CD4-positive, CD25-positive, alpha-beta regulatory T cell (primary cell): ENCODE measurements around the gene RET. TPM values are rescaled to one million over a fixed set of nuclear protein-coding genes. Genes with fewer than 3 reads are reported as not detected.
A peak's percentile ranks its signal among the peaks of the same experiment; 100 is the strongest.

Source experiments
- ATAC-seq, 2 donors: fragments of 150-1000 bp; cut with Tn5 transposase; one replicate each; pipeline ENCODE4 v1.10.0; 2021; ENCODE audit warnings: low read depth in 2 of 2, moderate number of reproducible peaks in 2 of 2, moderate library complexity in 1 of 2
- DNase-seq, 3 donors: peaks; one replicate each; pipeline versions ENCODE4 v3.0.0 to v3.0.0-alpha.2; 2012 to 2022; ENCODE audit warnings: mixed read lengths in 1 of 3
- H3K27ac ChIP-seq: one replicate; pipeline ENCODE4 v1.7.0; 2013; ENCODE audit warnings: mild to moderate bottlenecking, low read length; ENCODE audit not compliant: insufficient read depth, poor library complexity, severe bottlenecking
- H3K27me3 ChIP-seq: one replicate; pipeline ENCODE4 v1.7.0; 2013; ENCODE audit warnings: low read length; ENCODE audit not compliant: control insufficient read depth, insufficient read depth
- H3K36me3 ChIP-seq: one replicate; pipeline ENCODE4 v1.7.0; 2013; ENCODE audit warnings: mild to moderate bottlenecking, low read length, moderate library complexity; ENCODE audit not compliant: control insufficient read depth, insufficient read depth
- H3K4me1 ChIP-seq: 2 replicates; pipeline ENCODE4 v1.7.0; 2013; ENCODE audit warnings: mild to moderate bottlenecking, low read length; ENCODE audit not compliant: insufficient read depth, control insufficient read depth, poor library complexity, severe bottlenecking
- H3K4me3 ChIP-seq: one replicate; pipeline ENCODE4 v1.7.0; 2013; ENCODE audit warnings: low read depth, mild to moderate bottlenecking, low read length, moderate library complexity
- H3K9me3 ChIP-seq, 2 experiments: 1 replicate in 1 of 2; 2 replicates in 1 of 2; pipeline ENCODE4 v1.7.0; 2013; ENCODE audit warnings: low read length in 2 of 2, mild to moderate bottlenecking in 1 of 2, moderate library complexity in 1 of 2; ENCODE audit not compliant: control insufficient read depth in 2 of 2
- H3K27ac Mint-ChIP-seq, 3 donors: one replicate each; pipeline ENCODE4 v1.8.0; 2020 to 2022; ENCODE audit warnings: mild to moderate bottlenecking in 3 of 3, mixed read lengths in 3 of 3, moderate library complexity in 2 of 3
- H3K27me3 Mint-ChIP-seq: one replicate; pipeline ENCODE4 v1.8.0; 2022; ENCODE audit warnings: mild to moderate bottlenecking, mixed read lengths
- H3K36me3 Mint-ChIP-seq: one replicate; pipeline ENCODE4 v1.8.0; 2020; ENCODE audit warnings: mixed read lengths
- H3K4me1 Mint-ChIP-seq, 4 donors: one replicate each; pipeline ENCODE4 v1.8.0; 2020 to 2022; ENCODE audit warnings: mixed read lengths in 4 of 4, mild to moderate bottlenecking in 1 of 4
- H3K4me3 Mint-ChIP-seq, 4 donors: one replicate each; pipeline ENCODE4 v1.8.0; 2020 to 2022; ENCODE audit warnings: mild to moderate bottlenecking in 4 of 4, mixed read lengths in 4 of 4, moderate library complexity in 3 of 4
- H3K9me3 Mint-ChIP-seq, 7 donors: one replicate each; pipeline ENCODE4 v1.8.0; 2020 to 2022; ENCODE audit warnings: mixed read lengths in 7 of 7, mild to moderate bottlenecking in 3 of 7, moderate library complexity in 2 of 7
- polyA plus RNA-seq, 4 donors: library from polyadenylated mRNA; unstranded; fragments of 300-500 nt; fragmentation: Illumina TruSeq; gene quantifications; one replicate each; pipeline ENCODE4 v1.2.3, GENCODE V29; 2021
- total RNA-seq: library from RNA; stranded (reverse); gene quantifications from one replicate; pipeline ENCODE4 v1.2.3, GENCODE V29; 2022

Gene RET
- total and polyA plus RNA-seq, 5 donors from 2014 or later: 0.37 TPM; not detected in 4

DNA sequence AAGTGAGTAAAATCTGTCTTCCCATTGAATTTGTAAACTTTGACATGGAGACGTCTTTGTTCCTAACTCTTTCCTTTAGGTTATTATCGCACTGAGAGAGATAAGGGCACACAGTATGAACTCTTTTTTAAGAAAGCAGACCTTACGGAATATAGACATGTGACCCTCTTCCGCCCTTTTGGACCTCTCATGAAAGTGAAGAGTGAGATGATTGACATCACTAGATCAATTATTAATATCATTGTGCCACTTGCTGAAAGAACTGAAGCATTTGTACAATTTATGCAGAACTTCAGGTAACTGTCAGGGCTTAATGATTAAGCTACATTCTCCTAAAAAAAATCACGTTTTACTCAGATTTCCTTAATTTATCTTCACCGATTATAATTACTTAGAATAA, 81.8 kb downstream of the RET start:
- no peaks in the 10 kb centered on the region for H3K27me3 Mint-ChIP-seq
- ATAC-seq (no peak), DNase-seq (no peak)
- H3K27ac Mint-ChIP-seq: no peak overlapping the region
- no peaks in the 10 kb centered on the region for H3K9me3 ChIP-seq
- peaks cover 41% of the 10 kb centered on the region for H3K36me3 Mint-ChIP-seq
- no peak overlapping the region for H3K4me3 Mint-ChIP-seq
- H3K9me3 Mint-ChIP-seq: no peaks in the 10 kb centered on the region
- no peak overlapping the region for H3K27ac ChIP-seq
- peaks cover 43% of the 10 kb centered on the region for H3K36me3 ChIP-seq
- H3K4me1 Mint-ChIP-seq: peaks cover 50 to 78% (median 69%) of the 10 kb centered on the region in 4 donors
- peaks cover 19% of the 10 kb centered on the region for H3K4me1 ChIP-seq
- H3K27me3 ChIP-seq: no peaks in the 10 kb centered on the region
- H3K4me3 ChIP-seq: no peak overlapping the region

DNA sequence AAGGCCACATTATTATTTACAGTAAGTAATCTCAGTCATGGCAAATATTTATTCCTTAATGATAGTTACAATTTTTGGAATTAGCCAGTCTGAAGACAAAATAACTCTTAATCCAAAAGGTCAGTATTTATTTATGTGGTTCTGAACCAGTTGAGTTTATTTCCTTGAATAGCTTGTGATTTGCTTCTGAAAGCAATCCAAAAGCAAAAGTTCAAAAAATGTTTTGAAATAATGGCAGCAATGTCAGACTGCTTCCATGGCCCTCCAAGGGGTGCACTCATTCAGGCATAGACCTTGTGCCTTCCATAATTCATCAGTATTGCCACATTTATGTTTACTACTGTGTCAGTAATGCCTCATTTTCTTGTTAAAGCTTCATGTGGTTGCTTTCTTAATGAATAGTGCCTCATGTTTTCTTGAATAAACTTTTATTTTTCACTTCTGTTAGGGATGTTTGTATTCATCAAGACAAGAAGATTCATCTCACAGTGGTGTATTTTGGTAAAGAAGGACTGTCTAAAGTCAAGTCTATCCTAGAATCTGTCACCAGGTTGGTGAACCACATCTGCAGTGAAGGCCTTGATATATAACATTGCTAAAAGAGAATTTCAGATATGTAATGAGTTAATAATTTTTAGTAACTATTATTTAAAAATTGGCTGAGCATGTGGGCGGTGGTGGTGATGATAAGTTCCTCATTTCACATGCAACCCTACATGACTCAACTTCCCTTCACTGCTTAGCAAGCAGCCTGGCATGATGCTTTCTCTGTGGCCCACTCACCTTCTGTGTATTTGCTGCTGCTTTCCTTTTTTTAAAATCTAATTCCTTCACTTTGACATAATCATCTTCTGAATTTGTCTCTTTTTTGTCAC, 83.4 kb downstream of the RET start:
- no peaks in the 10 kb centered on the region for H3K27me3 Mint-ChIP-seq
- no peaks in the 10 kb centered on the region for H3K9me3 Mint-ChIP-seq
- H3K36me3 Mint-ChIP-seq: peaks cover 46% of the 10 kb centered on the region
- Histone ChIP-seq H3K27me3 (no peaks in the 10 kb centered on the region), H3K27ac (no peak overlapping the region), H3K4me3 (peak overlapping the region; percentile 7), H3K9me3 (no peaks in the 10 kb centered on the region), H3K36me3 (peaks cover 50% of the 10 kb centered on the region), H3K4me1 (peaks cover 12% of the 10 kb centered on the region)
- ATAC-seq: peak; percentile 53 to 58
- H3K4me3 Mint-ChIP-seq: no peak overlapping the region
- peak overlapping the region in 2 of 3 donors; percentile 7 to 55 for H3K27ac Mint-ChIP-seq
- peak in 1 of 3 donors; percentile 33 for DNase-seq
- peaks cover 39 to 79% (median 67%) of the 10 kb centered on the region in 4 donors for H3K4me1 Mint-ChIP-seq

- Mint-ChIP-seq H3K36me3 (peaks cover 42% of the 10 kb centered on the region), H3K27ac (peak overlapping the region; percentile 3 to 55 (median 7)), H3K4me3 (no peak overlapping the region), H3K27me3 (no peaks in the 10 kb centered on the region), H3K4me1 (peaks cover 36 to 78% (median 64%) of the 10 kb centered on the region in 4 donors), H3K9me3 (no peaks in the 10 kb centered on the region)
- no peak for DNase-seq
- Histone ChIP-seq H3K9me3 (no peaks in the 10 kb centered on the region), H3K27ac (no peak overlapping the region), H3K36me3 (peaks cover 50% of the 10 kb centered on the region), H3K27me3 (no peaks in the 10 kb centered on the region), H3K4me3 (no peak overlapping the region), H3K4me1 (peaks cover 8% of the 10 kb centered on the region)
- no peak for ATAC-seq
Observed at GRCh38 chr10:43160921-43161255, 84.0 kb downstream of the RET start.

GRCh38 chr10:43162604-43163003, 85.7 kb downstream of the RET start:
- peaks cover 33 to 73% (median 61%) of the 10 kb centered on the region in 4 donors for H3K4me1 Mint-ChIP-seq
- ATAC-seq: no peak
- H3K9me3 Mint-ChIP-seq: no peaks in the 10 kb centered on the region
- H3K27ac ChIP-seq: no peak overlapping the region
- H3K27me3 ChIP-seq: no peaks in the 10 kb centered on the region
- no peak overlapping the region for H3K4me3 Mint-ChIP-seq
- no peaks in the 10 kb centered on the region for H3K9me3 ChIP-seq
- peaks cover 56% of the 10 kb centered on the region for H3K36me3 ChIP-seq
- H3K4me3 ChIP-seq: no peak overlapping the region
- no peak overlapping the region for H3K27ac Mint-ChIP-seq
- H3K27me3 Mint-ChIP-seq: no peaks in the 10 kb centered on the region
- H3K4me1 ChIP-seq: peaks cover 7% of the 10 kb centered on the region
- H3K36me3 Mint-ChIP-seq: peaks cover 39% of the 10 kb centered on the region
- no peak for DNase-seq

- Histone ChIP-seq H3K36me3 (peaks cover 69% of the 10 kb centered on the region), H3K9me3 (no peaks in the 10 kb centered on the region), H3K4me3 (peak overlapping the region; percentile 34), H3K27me3 (no peaks in the 10 kb centered on the region), H3K27ac (peak overlapping the region; percentile 58), H3K4me1 (peaks cover 7% of the 10 kb centered on the region)
- DNase-seq (peak in 1 of 3 donors; percentile 28), ATAC-seq (peak in 1 of 2 donors; percentile 45)
- Mint-ChIP-seq H3K9me3 (no peaks in the 10 kb centered on the region), H3K36me3 (peaks cover 59% of the 10 kb centered on the region), H3K27ac (peak overlapping the region in 2 of 3 donors; percentile 50 to 70), H3K4me3 (peak overlapping the region; percentile 10 to 16 (median 14)), H3K4me1 (peaks cover 32 to 59% (median 47%) of the 10 kb centered on the region in 4 donors), H3K27me3 (no peaks in the 10 kb centered on the region)
Observed at GRCh38 chr10:43166207-43166879, 89.5 kb downstream of the RET start.

- H3K4me1 Mint-ChIP-seq: peaks cover 35 to 58% (median 47%) of the 10 kb centered on the region in 4 donors
- peaks cover 59% of the 10 kb centered on the region for H3K36me3 Mint-ChIP-seq
- H3K4me3 Mint-ChIP-seq: no peak overlapping the region
- H3K9me3 Mint-ChIP-seq: no peaks in the 10 kb centered on the region
- Histone ChIP-seq H3K4me1 (peaks cover 10% of the 10 kb centered on the region), H3K27ac (peak overlapping the region; percentile 58), H3K36me3 (peaks cover 68% of the 10 kb centered on the region), H3K4me3 (peak overlapping the region; percentile 34), H3K27me3 (no peaks in the 10 kb centered on the region), H3K9me3 (no peaks in the 10 kb centered on the region)
- DNase-seq: peak in 1 of 3 donors; percentile 60
- ATAC-seq: no peak
- peak overlapping the region in 2 of 3 donors; percentile 32 to 50 for H3K27ac Mint-ChIP-seq
- H3K27me3 Mint-ChIP-seq: no peaks in the 10 kb centered on the region
Observed at GRCh38 chr10:43166880-43167497, 90.1 kb downstream of the RET start.

DNA sequence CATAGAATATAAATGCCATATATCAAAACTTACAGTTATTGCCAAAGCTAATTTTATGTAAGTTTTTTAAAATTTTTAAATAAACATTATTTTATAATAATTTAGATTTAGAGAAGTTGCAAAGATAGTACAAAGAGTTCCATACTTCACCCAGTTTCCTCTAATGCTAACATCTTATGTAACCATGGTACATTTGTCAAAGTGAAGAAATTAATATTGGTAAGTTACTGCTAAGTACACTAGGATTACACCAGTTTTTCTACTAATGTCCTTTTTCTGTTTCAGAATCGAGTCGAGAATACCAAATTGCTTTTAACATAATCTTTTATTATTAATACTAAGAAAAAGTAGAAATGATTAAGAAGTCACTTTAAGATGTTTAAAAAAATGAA, 90.6 kb downstream of the RET start:
- Histone ChIP-seq H3K4me1 (peaks cover 10% of the 10 kb centered on the region), H3K36me3 (peaks cover 66% of the 10 kb centered on the region), H3K4me3 (no peak overlapping the region), H3K27me3 (no peaks in the 10 kb centered on the region), H3K27ac (peak overlapping the region; percentile 58), H3K9me3 (no peaks in the 10 kb centered on the region)
- ATAC-seq (no peak), DNase-seq (no peak)
- Mint-ChIP-seq H3K4me1 (peaks cover 38 to 59% (median 49%) of the 10 kb centered on the region in 4 donors), H3K9me3 (no peaks in the 10 kb centered on the region), H3K36me3 (peaks cover 62% of the 10 kb centered on the region), H3K27ac (no peak overlapping the region), H3K4me3 (no peak overlapping the region), H3K27me3 (no peaks in the 10 kb centered on the region)
